NCI-H2171 treated with DMSO at 0.1 percent for 48 hours (cell line): ENCODE results near the gene SLC26A2.
"Not testable (repeated sequence)": the region's sequence is repeated elsewhere in the genome, so short reads cannot be mapped to it uniquely, and the experiment has no call there.

Experiments
- DNase-seq: peaks from one replicate; lab custom pipeline; 2025; lab: John Stamatoyannopoulos, UW

The SLC26A2 gene

GRCh38 chr5:149936700-149937091 is 23.9 kb upstream of the SLC26A2 start:
- no peak for DNase-seq

GRCh38 chr5:149937610-149938009 is 22.9 kb upstream of the SLC26A2 start:
- no peak for DNase-seq

GRCh38 chr5:149938279-149938678 is 22.3 kb upstream of the SLC26A2 start:
- no peak for DNase-seq

GRCh38 chr5:149938791-149939358 is 21.7 kb upstream of the SLC26A2 start:
- no peak for DNase-seq

- no peak for DNase-seq
These were observed 21.0 kb upstream of the SLC26A2 start for GRCh38 chr5:149939546-149939945.

- DNase-seq = no peak
These were observed 20.4 kb upstream of the SLC26A2 start for GRCh38 chr5:149940077-149940574.

GRCh38 chr5:149940941-149941644 is 19.5 kb upstream of the SLC26A2 start:
- DNase-seq = no peak

GRCh38 chr5:149941795-149942194 is 18.8 kb upstream of the SLC26A2 start:
- DNase-seq = no peak

- no peak for DNase-seq
These were observed 18.4 kb upstream of the SLC26A2 start for GRCh38 chr5:149942199-149942598.

GRCh38 chr5:149942741-149943169 is 17.8 kb upstream of the SLC26A2 start:
- not testable (repeated sequence) for DNase-seq

- not testable (repeated sequence) for DNase-seq
These were observed 17.2 kb upstream of the SLC26A2 start for GRCh38 chr5:149943177-149943949.

- DNase-seq = no peak
These were observed 15.9 kb upstream of the SLC26A2 start, which contains the start of gene PDE6A for GRCh38 chr5:149944666-149945065. Gene PDE6A, minus strand, starts transcription at chr5:149944793. Its CDS starts 120 bp downstream, at chr5:149944673.

- no peak for DNase-seq
These were observed 14.4 kb upstream of the SLC26A2 start for GRCh38 chr5:149946118-149946517.

GRCh38 chr5:149948993-149949392 is 11.6 kb upstream of the SLC26A2 start:
- DNase-seq = no peak

GRCh38 chr5:149951138-149951749 is 9.3 kb upstream of the SLC26A2 start:
- no peak for DNase-seq

- DNase-seq = no peak
These were observed 7.0 kb upstream of the SLC26A2 start for GRCh38 chr5:149953436-149954121.

GRCh38 chr5:149954798-149955197 is 5.8 kb upstream of the SLC26A2 start:
- no peak for DNase-seq

- no peak for DNase-seq
These were observed 3.9 kb upstream of the SLC26A2 start for GRCh38 chr5:149956685-149957084.

GRCh38 chr5:149957855-149958254 is 2.7 kb upstream of the SLC26A2 start:
- DNase-seq = no peak

GRCh38 chr5:149959406-149960236 is 937 bp upstream of the SLC26A2 start:
- no peak for DNase-seq

- no peak for DNase-seq
These were observed 678 bp downstream of the SLC26A2 start for GRCh38 chr5:149961186-149961685.
